Vagina (tissue), 2 donors: Measurements from ENCODE around the gene CSTB. TPM values are rescaled to one million over a fixed set of nuclear protein-coding genes. Genes with fewer than 3 reads are reported as not detected.

Experiments
- DNase-seq, 2 donors: peaks; one replicate each; pipeline ENCODE4 v3.0.0-alpha.2; 2017; ENCODE audit errors: extremely low spot score in 2 of 2
- H3K27ac ChIP-seq: fragments of 200-600 bp; sonication (generic); one replicate; pipeline ENCODE4 v1.5.1; 2019
- H3K27me3 ChIP-seq: fragments of 200-600 bp; sonication (generic); one replicate; pipeline ENCODE4 v1.5.1; 2019
- H3K36me3 ChIP-seq, 2 donors: fragments of 200-600 bp; sonication (generic); one replicate each; pipeline ENCODE4 v1.5.1; 2017 to 2019
- H3K4me1 ChIP-seq: fragments of 200-600 bp; sonication (generic); one replicate; pipeline ENCODE4 v1.5.1; 2019
- H3K4me3 ChIP-seq, 2 donors: fragments of 200-600 bp; sonication (generic); 1 replicate in 1 of 2; 2 replicates in 1 of 2; pipeline ENCODE4 v1.5.1; 2016 to 2019
- H3K9me3 ChIP-seq: fragments of 200-600 bp; sonication (generic); one replicate; pipeline ENCODE4 v1.5.1; 2019
- CTCF ChIP-seq, 3 experiments: fragments of 450-650 bp in 2 of 3; fragments of 200-600 bp in 1 of 3; sonication (generic) in 1 of 3; IDR thresholded peaks; one replicate each; pipeline ENCODE4 v1.5.1; 2017 to 2019; ENCODE audit warnings: antibody characterized with exemption in 3 of 3, mild to moderate bottlenecking in 2 of 3, moderate library complexity in 2 of 3
- POLR2A ChIP-seq, 2 donors: fragments of 450-650 bp; IDR thresholded peaks; one replicate each; pipeline ENCODE4 v1.6.1; 2017; ENCODE audit warnings: antibody characterized with exemption in 2 of 2, mild to moderate bottlenecking in 2 of 2, moderate library complexity in 2 of 2
- POLR2AphosphoS5 ChIP-seq, 2 donors: sonication (generic); formaldehyde crosslinking; IDR thresholded peaks; one replicate each; pipeline ENCODE4 v1.9.0; 2017; ENCODE audit warnings: antibody characterized with exemption in 2 of 2, mild to moderate bottlenecking in 2 of 2, low read depth in 1 of 2; ENCODE audit not compliant: insufficient read depth in 1 of 2
- intact Hi-C: fragments of 100-400 bp; cut with DNase I; formaldehyde crosslinking; loops from one replicate; pipeline ENCODE4 v1.15.1; 2023
- total RNA-seq: library from RNA; depleted of rRNA; stranded (reverse); fragments of >200 nt; gene quantifications from one replicate; pipeline ENCODE4 v1.2.3, GENCODE V29; 2016

The CSTB gene
- total RNA-seq, 1 donor from 2014 or later = 173 TPM

- intact Hi-C loops = no loop called here
- H3K27ac ChIP-seq = no peak overlapping the region
- H3K27me3 ChIP-seq = no peaks in the 10 kb centered on the region
- DNase-seq = no peak
- H3K9me3 ChIP-seq = no peaks in the 10 kb centered on the region
- peaks cover 6% of the 10 kb centered on the region for H3K4me1 ChIP-seq
- peaks cover 0 to 59% of the 10 kb centered on the region in 2 donors for H3K36me3 ChIP-seq
- no peak overlapping the region for H3K4me3 ChIP-seq
- TF ChIP-seq POLR2A (IDR thresholded peaks at IDR 0.05) (no peak), CTCF (IDR thresholded peaks at IDR 0.05) (no peak), POLR2AphosphoS5 (IDR thresholded peaks at IDR 0.05; ENCODE audit: insufficient read depth in 1 of 2, low read depth in 1 of 2) (no peak)
Observed at GRCh38 chr21:43745772-43746517, 30.2 kb downstream of the CSTB start.

GRCh38 chr21:43744725-43745124 is 31.4 kb downstream of the CSTB start:
- no peak for TF ChIP-seq POLR2A (IDR thresholded peaks at IDR 0.05)
- no peak for TF ChIP-seq CTCF (IDR thresholded peaks at IDR 0.05)
- no peak for TF ChIP-seq POLR2AphosphoS5 (IDR thresholded peaks at IDR 0.05; ENCODE audit: insufficient read depth in 1 of 2, low read depth in 1 of 2)
- no peak overlapping the region for H3K27ac ChIP-seq
- no peaks in the 10 kb centered on the region for H3K9me3 ChIP-seq
- no peak for DNase-seq
- intact Hi-C loops = no loop called here
- H3K4me3 ChIP-seq = no peak overlapping the region
- peaks cover 0 to 56% of the 10 kb centered on the region in 2 donors for H3K36me3 ChIP-seq
- H3K4me1 ChIP-seq = peaks cover 6% of the 10 kb centered on the region
- no peaks in the 10 kb centered on the region for H3K27me3 ChIP-seq

- intact Hi-C loops = no loop called here
- DNase-seq = no peak
- Histone ChIP-seq H3K27me3 (no peaks in the 10 kb centered on the region), H3K4me3 (no peak overlapping the region), H3K9me3 (no peaks in the 10 kb centered on the region), H3K36me3 (peaks cover 0 to 49% of the 10 kb centered on the region in 2 donors), H3K27ac (no peak overlapping the region), H3K4me1 (peaks cover 6% of the 10 kb centered on the region)
- TF ChIP-seq CTCF (IDR thresholded peaks at IDR 0.05) = no peak
- TF ChIP-seq POLR2A (IDR thresholded peaks at IDR 0.05) = no peak
- TF ChIP-seq POLR2AphosphoS5 (IDR thresholded peaks at IDR 0.05; ENCODE audit: insufficient read depth in 1 of 2, low read depth in 1 of 2) = no peak
Observed at GRCh38 chr21:43743947-43744346, 32.2 kb downstream of the CSTB start.

- H3K9me3 ChIP-seq = no peaks in the 10 kb centered on the region
- DNase-seq = no peak
Observed at GRCh38 chr21:43741423-43742096, 34.5 kb downstream of the CSTB start.

More at GRCh38 chr21:43741423-43742096, 34.5 kb downstream of the CSTB start:
- Histone ChIP-seq H3K4me1 (peaks cover 6% of the 10 kb centered on the region), H3K4me3 (no peak overlapping the region), H3K36me3 (peaks cover 0 to 31% of the 10 kb centered on the region in 2 donors), H3K27ac (peak overlapping the region; percentile 59), H3K27me3 (no peaks in the 10 kb centered on the region)
- no peak for TF ChIP-seq CTCF (IDR thresholded peaks at IDR 0.05)
- TF ChIP-seq POLR2A (IDR thresholded peaks at IDR 0.05) = no peak
- no peak for TF ChIP-seq POLR2AphosphoS5 (IDR thresholded peaks at IDR 0.05; ENCODE audit: insufficient read depth in 1 of 2, low read depth in 1 of 2)
- intact Hi-C loops = no loop called here
